Measurements from ENCODE around the gene GALNT18.
A peak's percentile ranks its signal among the peaks of the same experiment; 100 is the strongest.

GALNT18 gene

DNA sequence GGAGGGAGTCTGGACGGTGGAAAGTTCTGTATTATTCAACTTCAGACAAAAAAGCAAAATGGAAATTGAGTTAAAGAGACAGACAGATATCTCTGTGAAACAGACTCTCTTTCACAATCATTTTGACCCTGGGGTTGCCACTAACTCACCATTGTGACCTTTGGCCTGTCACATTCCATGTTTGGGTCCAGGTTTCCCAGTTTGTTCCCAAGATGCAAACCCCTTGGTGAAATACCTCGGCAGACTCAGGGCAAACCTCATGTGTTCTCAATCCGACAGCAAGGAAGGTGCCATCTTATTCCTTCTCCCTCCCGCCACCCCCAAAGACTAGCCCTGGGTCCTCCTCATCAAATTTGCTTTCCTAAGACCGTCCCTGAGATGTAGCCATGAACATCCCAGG, 41.8 kb downstream of the GALNT18 start:
- DNase-seq (ENCODE audit: low spot score) = no peak
- Histone ChIP-seq H2AFZ (ENCODE audit: low read length) (no peak overlapping the region), H3K9me3 (replicated peaks in 1 of 2; ENCODE audit: control insufficient read depth in 2 of 2, insufficient read depth in 1 of 2, low read depth in 1 of 2, low read length in 2 of 2) (no peaks in the 10 kb centered on the region), H2BK5ac (ENCODE audit: low read length) (no peak overlapping the region), H3K4me1 (ENCODE audit: control insufficient read depth in 2 of 2, insufficient read depth in 1 of 2, low read depth in 1 of 2, low read length in 2 of 2) (peaks cover 0 to 21% of the 10 kb centered on the region in 2 donors), H4K91ac (ENCODE audit: low read depth, low read length, poor library complexity) (no peak overlapping the region), H3K4me2 (ENCODE audit: insufficient read depth, low read length, poor library complexity, severe bottlenecking) (no peak overlapping the region), H2AK5ac (ENCODE audit: low read depth, low read length) (no peak overlapping the region), H2BK12ac (ENCODE audit: low read length) (no peak overlapping the region), H3K18ac (ENCODE audit: low read length) (no peak overlapping the region), H3K23ac (ENCODE audit: low read depth, low read length, poor library complexity) (no peak overlapping the region), H3K4ac (ENCODE audit: low read length) (no peak overlapping the region), H3K36me3 (replicated peaks in 1 of 2; ENCODE audit: control insufficient read depth in 2 of 2, insufficient read depth in 2 of 2, low read length in 2 of 2) (no peaks in the 10 kb centered on the region), H4K8ac (ENCODE audit: low read depth, low read length) (no peak overlapping the region), H3K79me1 (ENCODE audit: low read depth, low read length) (no peaks in the 10 kb centered on the region), H3K4me3 (ENCODE audit: low read length in 2 of 2) (no peak overlapping the region), H3K14ac (ENCODE audit: low read length) (no peak overlapping the region), H2BK120ac (ENCODE audit: low read depth, low read length) (no peak overlapping the region), H3K9ac (ENCODE audit: low read depth, low read length, poor library complexity) (no peak overlapping the region), H3K27ac (replicated peaks; ENCODE audit: low read length) (no peak overlapping the region), H3K27me3 (ENCODE audit: control insufficient read depth in 3 of 3, insufficient read depth in 3 of 3, low read depth in 1 of 3, low read length in 3 of 3) (peaks cover 0 to 2% (median 0%) of the 10 kb centered on the region in 3 experiments), H2BK15ac (ENCODE audit: low read length) (no peak overlapping the region)
- no CpG with 5 or more reads among the region's 5 CpGs for WGBS, 2 donors (ENCODE audit: extremely low coverage in 2 of 2, insufficient read length in 2 of 2, insufficient replicate concordance in 1 of 2)

DNA sequence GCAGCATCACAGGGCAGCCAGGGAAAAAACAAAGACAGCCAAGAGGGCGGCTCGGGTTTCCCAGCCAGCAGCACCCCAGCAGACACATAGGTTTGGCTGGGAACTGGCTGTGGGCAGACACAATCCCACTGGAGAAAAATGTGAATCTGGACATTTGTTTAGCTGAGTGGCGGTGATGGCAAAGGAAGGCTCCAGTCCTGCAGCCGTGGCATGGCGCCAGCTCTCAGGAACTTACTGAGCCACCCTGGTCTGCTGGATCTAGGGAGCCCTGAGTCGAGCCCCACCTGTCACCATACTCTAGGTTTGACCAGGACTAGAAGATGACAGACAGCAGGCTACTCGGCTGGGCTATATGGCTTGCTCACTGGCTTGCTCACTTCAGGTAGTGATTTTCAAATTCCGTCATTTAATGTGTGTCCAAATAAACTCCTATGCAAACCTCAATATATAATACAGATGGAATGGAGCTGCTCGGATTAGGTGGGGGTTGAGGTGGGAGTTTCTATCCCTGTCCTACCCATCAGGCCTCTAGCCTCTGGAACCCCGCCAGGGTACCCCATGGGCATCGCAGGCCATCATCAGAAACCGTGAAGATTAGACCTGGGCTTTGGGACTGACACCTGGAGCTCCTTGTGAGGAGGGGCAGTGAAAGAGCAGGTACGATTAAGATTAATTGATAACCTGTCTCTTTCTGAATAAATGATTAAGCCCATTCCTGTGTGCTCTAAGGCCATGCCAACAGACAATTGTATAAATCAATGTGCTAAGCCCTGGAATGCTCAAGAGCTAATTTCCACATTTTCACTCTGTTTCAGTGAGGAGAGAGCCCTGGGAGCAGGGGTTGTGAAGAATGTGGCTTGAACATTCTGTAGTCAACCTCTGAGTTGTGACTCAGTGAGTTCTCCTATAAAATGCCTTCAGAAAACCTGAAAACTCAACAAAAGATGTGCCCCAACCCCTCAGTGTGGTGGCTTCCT, 42.5 kb downstream of the GALNT18 start:
- H3K4ac ChIP-seq (ENCODE audit: low read length) = no peak overlapping the region
- H2BK15ac ChIP-seq (ENCODE audit: low read length) = no peak overlapping the region
- H4K91ac ChIP-seq (ENCODE audit: low read depth, low read length, poor library complexity) = no peak overlapping the region
- H3K4me3 ChIP-seq (ENCODE audit: low read length in 2 of 2) = no peak overlapping the region
- no peak overlapping the region for H4K8ac ChIP-seq (ENCODE audit: low read depth, low read length)
- H2AK5ac ChIP-seq (ENCODE audit: low read depth, low read length) = peak overlapping the region; percentile 24
- DNase-seq (ENCODE audit: low spot score) = no peak
- no peak overlapping the region for H3K27ac ChIP-seq (replicated peaks; ENCODE audit: low read length)
- H3K9ac ChIP-seq (ENCODE audit: low read depth, low read length, poor library complexity) = no peak overlapping the region
- no peaks in the 10 kb centered on the region for H3K9me3 ChIP-seq (replicated peaks in 1 of 2; ENCODE audit: control insufficient read depth in 2 of 2, insufficient read depth in 1 of 2, low read depth in 1 of 2, low read length in 2 of 2)
- H3K4me1 ChIP-seq (ENCODE audit: control insufficient read depth in 2 of 2, insufficient read depth in 1 of 2, low read depth in 1 of 2, low read length in 2 of 2) = peaks cover 0 to 21% of the 10 kb centered on the region in 2 donors
- no peak overlapping the region for H3K18ac ChIP-seq (ENCODE audit: low read length)
- H3K23ac ChIP-seq (ENCODE audit: low read depth, low read length, poor library complexity) = no peak overlapping the region
- H3K4me2 ChIP-seq (ENCODE audit: insufficient read depth, low read length, poor library complexity, severe bottlenecking) = no peak overlapping the region
- no peak overlapping the region for H3K14ac ChIP-seq (ENCODE audit: low read length)
- H3K79me1 ChIP-seq (ENCODE audit: low read depth, low read length) = no peaks in the 10 kb centered on the region
- no peak overlapping the region for H2AFZ ChIP-seq (ENCODE audit: low read length)
- H3K36me3 ChIP-seq (replicated peaks in 1 of 2; ENCODE audit: control insufficient read depth in 2 of 2, insufficient read depth in 2 of 2, low read length in 2 of 2) = no peaks in the 10 kb centered on the region
- H2BK12ac ChIP-seq (ENCODE audit: low read length) = no peak overlapping the region
- no CpG with 5 or more reads among the region's 13 CpGs for WGBS, 2 donors (ENCODE audit: extremely low coverage in 2 of 2, insufficient read length in 2 of 2, insufficient replicate concordance in 1 of 2)
- peaks cover 0 to 2% (median 0%) of the 10 kb centered on the region in 3 experiments for H3K27me3 ChIP-seq (ENCODE audit: control insufficient read depth in 3 of 3, insufficient read depth in 3 of 3, low read depth in 1 of 3, low read length in 3 of 3)
- no peak overlapping the region for H2BK5ac ChIP-seq (ENCODE audit: low read length)
- no peak overlapping the region for H2BK120ac ChIP-seq (ENCODE audit: low read depth, low read length)

DNA sequence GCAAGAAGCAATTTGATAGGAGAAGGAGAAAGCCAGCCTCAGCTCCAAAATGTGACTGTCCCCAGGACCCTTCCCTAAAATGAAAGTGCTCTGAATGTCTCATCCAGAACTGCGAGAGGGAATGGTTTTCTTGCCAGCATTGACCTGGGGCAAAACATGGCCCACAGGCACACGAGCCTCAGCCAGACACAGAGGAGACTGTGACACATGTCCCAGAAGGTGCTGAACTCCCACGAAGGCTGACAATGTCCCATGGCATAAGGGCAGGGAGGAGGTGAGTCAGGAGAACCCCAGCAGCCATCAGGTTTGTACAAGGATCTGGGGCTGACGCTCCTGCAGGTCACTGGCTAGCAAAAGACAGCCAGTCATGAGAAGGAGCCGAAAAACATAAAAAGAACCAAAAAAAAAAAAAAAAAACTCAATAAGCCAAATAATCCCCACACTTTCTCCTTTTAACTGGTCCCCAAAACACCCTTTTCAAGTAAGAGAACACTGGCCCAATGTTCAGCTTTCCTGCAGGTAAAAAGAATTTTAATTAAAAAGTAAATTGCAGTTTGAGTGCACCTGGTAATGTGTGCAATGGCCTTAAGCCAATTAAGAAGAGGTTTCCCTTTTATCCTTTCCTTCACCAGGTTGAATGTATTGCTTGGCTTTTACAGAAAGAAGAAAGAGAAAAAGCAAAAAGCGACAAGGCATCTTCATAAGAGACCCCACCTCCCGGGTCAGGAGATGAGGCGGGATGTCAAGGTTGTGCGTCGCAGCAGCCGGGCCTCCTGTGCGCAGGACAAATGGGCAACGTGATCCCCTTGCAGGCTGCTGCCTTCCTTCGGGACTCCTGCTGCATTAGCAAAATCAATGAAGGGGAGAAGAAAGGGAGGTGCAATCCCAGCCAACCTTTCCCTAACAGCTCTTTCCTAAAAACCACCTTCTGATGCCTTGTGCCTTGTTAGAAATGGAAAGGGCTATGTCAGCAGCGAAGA, 43.6 kb downstream of the GALNT18 start:
- Histone ChIP-seq H3K27me3 (ENCODE audit: control insufficient read depth in 3 of 3, insufficient read depth in 3 of 3, low read depth in 1 of 3, low read length in 3 of 3) (peaks cover 0 to 2% (median 0%) of the 10 kb centered on the region in 3 experiments), H3K18ac (ENCODE audit: low read length) (peak overlapping the region; percentile 17), H2BK15ac (ENCODE audit: low read length) (no peak overlapping the region), H4K91ac (ENCODE audit: low read depth, low read length, poor library complexity) (no peak overlapping the region), H3K9me3 (replicated peaks in 1 of 2; ENCODE audit: control insufficient read depth in 2 of 2, insufficient read depth in 1 of 2, low read depth in 1 of 2, low read length in 2 of 2) (no peaks in the 10 kb centered on the region), H3K23ac (ENCODE audit: low read depth, low read length, poor library complexity) (no peak overlapping the region), H3K4me2 (ENCODE audit: insufficient read depth, low read length, poor library complexity, severe bottlenecking) (no peak overlapping the region), H3K79me1 (ENCODE audit: low read depth, low read length) (no peaks in the 10 kb centered on the region), H2BK120ac (ENCODE audit: low read depth, low read length) (no peak overlapping the region), H3K27ac (replicated peaks; ENCODE audit: low read length) (no peak overlapping the region), H3K36me3 (replicated peaks in 1 of 2; ENCODE audit: control insufficient read depth in 2 of 2, insufficient read depth in 2 of 2, low read length in 2 of 2) (no peaks in the 10 kb centered on the region), H2AFZ (ENCODE audit: low read length) (no peak overlapping the region), H3K4me3 (ENCODE audit: low read length in 2 of 2) (no peak overlapping the region), H4K8ac (ENCODE audit: low read depth, low read length) (no peak overlapping the region), H2BK5ac (ENCODE audit: low read length) (no peak overlapping the region), H2AK5ac (ENCODE audit: low read depth, low read length) (peak overlapping the region; percentile 30), H3K4ac (ENCODE audit: low read length) (no peak overlapping the region), H3K9ac (ENCODE audit: low read depth, low read length, poor library complexity) (no peak overlapping the region), H3K14ac (ENCODE audit: low read length) (no peak overlapping the region), H3K4me1 (ENCODE audit: control insufficient read depth in 2 of 2, insufficient read depth in 1 of 2, low read depth in 1 of 2, low read length in 2 of 2) (peaks cover 0 to 21% of the 10 kb centered on the region in 2 donors), H2BK12ac (ENCODE audit: low read length) (no peak overlapping the region)
- DNase-seq (ENCODE audit: low spot score) = no peak
- WGBS, 2 donors (ENCODE audit: extremely low coverage in 2 of 2, insufficient read length in 2 of 2, insufficient replicate concordance in 1 of 2) = no CpG with 5 or more reads among the region's 15 CpGs

Measured in neuronal stem cell (in vitro differentiated cells).